ENCODE results near the gene SOX8.

The SOX8 gene

DNA sequence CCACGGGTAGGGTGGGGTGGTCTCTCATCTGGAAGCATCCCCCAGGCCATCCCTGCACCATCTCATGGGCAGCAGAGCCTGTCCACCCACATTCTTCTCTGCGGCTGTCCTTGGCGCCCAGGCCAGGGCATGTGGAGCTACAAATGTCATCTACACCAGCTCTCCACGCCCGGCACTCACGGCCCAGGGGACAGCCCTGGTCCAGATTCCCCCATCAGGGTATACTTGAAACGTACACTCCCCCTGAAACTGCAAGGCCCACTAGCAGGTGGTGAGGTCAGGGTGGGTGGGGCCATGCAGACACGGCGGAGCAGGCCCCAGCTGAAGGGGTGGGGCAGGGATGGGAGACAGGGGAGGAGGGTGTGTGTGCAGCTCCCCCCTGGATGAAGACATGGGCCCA is 3.2 kb upstream of the SOX8 start:
- no peak overlapping the region for H3K27ac ChIP-seq
- TF ChIP-seq, protein P1, sequence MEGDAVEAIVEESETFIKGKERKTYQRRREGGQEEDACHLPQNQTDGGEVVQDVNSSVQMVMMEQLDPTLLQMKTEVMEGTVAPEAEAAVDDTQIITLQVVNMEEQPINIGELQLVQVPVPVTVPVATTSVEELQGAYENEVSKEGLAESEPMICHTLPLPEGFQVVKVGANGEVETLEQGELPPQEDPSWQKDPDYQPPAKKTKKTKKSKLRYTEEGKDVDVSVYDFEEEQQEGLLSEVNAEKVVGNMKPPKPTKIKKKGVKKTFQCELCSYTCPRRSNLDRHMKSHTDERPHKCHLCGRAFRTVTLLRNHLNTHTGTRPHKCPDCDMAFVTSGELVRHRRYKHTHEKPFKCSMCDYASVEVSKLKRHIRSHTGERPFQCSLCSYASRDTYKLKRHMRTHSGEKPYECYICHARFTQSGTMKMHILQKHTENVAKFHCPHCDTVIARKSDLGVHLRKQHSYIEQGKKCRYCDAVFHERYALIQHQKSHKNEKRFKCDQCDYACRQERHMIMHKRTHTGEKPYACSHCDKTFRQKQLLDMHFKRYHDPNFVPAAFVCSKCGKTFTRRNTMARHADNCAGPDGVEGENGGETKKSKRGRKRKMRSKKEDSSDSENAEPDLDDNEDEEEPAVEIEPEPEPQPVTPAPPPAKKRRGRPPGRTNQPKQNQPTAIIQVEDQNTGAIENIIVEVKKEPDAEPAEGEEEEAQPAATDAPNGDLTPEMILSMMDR (IDR thresholded peaks at IDR 0.05) = no peak
- no peak for TF ChIP-seq ZFX (IDR thresholded peaks at IDR 0.05; ENCODE audit: borderline replicate concordance)

DNA sequence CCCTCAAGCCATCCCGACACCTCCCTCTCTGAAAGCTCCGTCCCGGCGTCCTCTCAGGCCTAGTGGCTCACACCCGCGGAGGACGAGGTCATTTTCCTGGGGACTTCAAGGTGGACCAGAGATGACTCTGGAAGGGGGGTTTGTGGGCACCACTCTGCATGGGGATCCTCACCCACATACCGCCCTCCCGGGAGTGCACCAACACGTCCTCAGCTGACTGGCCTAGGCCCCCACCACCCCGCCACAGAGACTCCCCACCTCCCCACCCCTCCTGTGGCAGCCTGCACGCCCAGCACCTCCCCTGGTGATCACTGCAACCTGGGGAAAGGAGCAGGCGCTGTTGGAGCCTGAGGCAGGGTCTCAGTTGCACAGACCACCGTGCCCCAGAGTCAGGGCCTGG is 2.4 kb upstream of the SOX8 start:
- TF ChIP-seq ZFX (IDR thresholded peaks at IDR 0.05; ENCODE audit: borderline replicate concordance) = no peak
- TF ChIP-seq, protein P1 (IDR thresholded peaks at IDR 0.05) = no peak
- H3K27ac ChIP-seq = no peak overlapping the region

DNA sequence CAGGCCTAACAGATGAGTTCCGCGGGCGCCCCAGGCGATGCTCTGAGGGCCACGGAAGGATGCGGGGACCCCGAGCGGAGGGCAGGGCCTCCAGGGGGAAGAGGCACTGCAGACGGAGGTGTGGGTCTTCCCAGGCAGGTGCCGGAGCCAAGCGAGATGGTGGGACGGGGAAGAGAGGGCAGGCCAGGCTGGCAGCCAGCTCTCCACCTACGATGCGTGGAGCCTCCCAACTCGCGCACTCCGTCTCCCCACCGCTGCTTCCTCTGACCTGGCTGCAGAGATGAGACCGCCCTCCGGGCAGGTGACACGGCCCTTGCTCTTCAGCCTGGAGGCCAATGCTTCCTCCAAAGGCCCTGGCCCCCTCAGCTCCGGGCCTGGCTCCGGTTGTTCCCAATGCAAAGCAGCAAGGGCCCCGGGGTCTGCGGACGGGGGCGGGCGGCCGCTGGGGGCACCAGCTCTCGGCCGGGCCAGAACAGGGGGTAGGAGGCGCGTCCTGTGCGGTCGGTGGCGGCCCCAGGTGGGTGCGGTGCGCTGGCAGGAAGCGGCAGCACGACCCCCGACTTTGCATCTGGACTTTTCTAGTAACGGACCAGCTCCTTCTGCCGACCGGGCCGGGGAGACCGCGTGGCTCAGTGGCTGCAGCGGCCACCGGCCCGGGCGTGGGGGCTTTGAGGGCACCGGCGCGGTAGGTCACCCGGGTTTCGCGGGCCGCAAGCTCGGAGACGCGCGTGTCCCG is 1.5 kb upstream of the SOX8 start:
- TF ChIP-seq ZFX (IDR thresholded peaks at IDR 0.05; ENCODE audit: borderline replicate concordance) = no peak
- TF ChIP-seq, protein P1 (IDR thresholded peaks at IDR 0.05) = no peak

DNA sequence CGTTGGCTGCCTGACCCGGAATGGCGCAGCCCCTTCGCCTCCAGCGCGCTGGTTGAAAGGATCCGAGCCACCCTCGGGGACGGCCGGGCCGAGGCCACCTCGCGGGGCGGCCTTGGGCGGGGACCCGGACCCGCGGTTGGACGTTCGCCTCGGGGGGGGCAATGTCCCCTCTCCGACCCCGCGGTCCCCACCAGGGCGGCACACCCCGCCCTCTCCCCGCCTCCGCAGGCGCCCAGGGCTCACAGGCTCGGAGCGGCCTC is 1.0 kb upstream of the SOX8 start:
- H3K27ac ChIP-seq = no peak overlapping the region
- TF ChIP-seq, protein P1 (IDR thresholded peaks at IDR 0.05) = no peak
- TF ChIP-seq ZFX (IDR thresholded peaks at IDR 0.05; ENCODE audit: borderline replicate concordance) = no peak

More for the DNA sequence above, 1.5 kb upstream of the SOX8 start:
- H3K27ac ChIP-seq = no peak overlapping the region

DNA sequence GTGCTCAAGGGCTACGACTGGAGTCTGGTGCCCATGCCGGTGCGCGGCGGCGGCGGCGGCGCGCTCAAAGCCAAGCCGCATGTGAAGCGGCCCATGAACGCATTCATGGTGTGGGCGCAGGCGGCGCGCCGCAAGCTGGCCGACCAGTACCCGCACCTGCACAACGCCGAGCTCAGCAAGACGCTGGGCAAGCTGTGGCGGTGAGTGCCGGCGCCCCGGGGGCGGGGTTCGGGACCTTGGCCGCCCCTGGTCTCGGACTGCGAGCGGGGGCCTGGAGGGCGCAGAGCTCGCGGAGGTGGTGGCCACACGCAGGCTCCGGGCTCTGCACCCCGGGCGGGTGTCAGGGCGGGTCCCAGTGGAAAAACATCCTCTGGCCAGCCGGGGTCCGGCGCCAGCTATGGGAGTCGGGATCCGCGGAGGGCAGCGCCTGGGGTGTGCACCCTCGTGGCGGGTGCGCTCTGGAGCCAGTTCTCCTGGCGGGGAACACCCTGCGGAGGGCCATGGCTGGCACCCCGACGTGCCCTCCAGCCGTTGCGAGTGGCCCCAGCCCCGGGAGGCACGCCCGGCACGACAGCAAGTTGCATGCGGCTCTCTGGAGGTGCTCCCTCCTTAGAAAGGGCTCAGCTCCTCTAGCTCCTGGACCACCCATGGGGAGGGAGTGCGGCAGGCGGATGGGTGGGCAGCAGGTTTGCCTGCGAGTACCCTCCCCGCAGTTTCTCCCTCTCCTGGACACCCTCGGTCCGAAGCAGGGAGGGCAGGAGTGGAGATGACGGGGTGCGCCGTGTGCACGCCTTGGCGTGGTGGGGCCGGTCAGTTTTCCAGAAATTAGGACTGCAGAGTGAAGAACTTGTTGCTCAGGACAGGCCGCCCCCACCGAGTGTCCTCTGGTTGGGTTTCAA is 824 bp downstream of the SOX8 start:
- TF ChIP-seq ZFX (IDR thresholded peaks at IDR 0.05; ENCODE audit: borderline replicate concordance) = no peak
- TF ChIP-seq, protein P1 (IDR thresholded peaks at IDR 0.05) = no peak

DNA sequence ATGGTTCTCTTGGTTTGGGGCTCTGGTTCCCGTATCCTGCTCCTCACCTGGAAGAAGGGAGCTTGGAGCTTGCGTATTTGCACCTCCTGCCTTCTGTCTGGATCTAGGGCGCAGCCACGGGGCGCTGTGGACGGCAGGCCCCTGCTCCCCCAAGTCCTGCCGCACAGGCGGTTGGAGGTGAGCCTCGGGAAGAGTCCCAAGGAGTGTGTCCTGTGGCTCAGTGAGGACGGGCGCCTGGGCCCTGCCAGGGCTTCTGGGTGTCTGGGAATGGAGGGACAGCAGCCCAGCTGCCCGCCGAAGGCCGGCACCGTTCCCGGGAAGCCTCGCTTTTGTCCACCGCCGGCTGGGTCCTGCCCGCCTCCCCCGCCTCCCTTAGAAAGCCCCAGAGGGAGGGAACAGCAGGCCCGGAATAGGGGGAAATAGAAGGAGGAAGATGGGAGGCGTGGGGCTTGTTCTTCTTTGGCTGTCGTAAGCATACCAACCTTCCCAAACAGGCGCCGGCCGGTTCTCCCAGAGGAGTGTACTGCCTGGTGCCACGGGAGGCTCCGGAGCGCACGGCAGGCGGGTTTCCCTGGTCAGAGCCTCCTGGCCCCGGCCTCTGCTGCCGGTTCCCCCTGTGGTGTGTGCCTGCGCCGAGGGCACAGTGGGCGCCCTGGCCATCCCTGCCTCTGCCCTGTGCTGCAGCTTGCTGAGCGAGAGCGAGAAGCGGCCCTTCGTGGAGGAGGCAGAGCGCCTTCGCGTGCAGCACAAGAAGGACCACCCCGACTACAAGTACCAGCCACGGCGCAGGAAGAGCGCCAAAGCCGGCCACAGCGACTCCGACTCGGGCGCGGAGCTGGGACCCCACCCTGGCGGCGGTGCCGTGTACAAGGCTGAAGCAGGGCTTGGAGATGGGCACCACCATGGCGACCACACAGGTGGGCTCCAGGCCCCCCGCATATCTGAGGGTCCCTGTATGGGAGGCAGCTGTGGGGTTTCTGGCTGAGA is 1.8 kb downstream of the SOX8 start:
- H3K27ac ChIP-seq = no peak overlapping the region
- TF ChIP-seq ZFX (IDR thresholded peaks at IDR 0.05; ENCODE audit: borderline replicate concordance) = no peak
- TF ChIP-seq, protein P1 (IDR thresholded peaks at IDR 0.05) = no peak

More for the DNA sequence above, 824 bp downstream of the SOX8 start:
- H3K27ac ChIP-seq = no peak overlapping the region

All from 22Rv1 (cell line).